Measurements from ENCODE around the gene SMYD3. TPM values are rescaled to one million over a fixed set of nuclear protein-coding genes. Genes with fewer than 3 reads are reported as not detected.
A peak's percentile ranks its signal among the peaks of the same experiment; 100 is the strongest.

The SMYD3 gene
- total and polyA plus RNA-seq, 9 of the 15 experiments (the other 6 are each of a cell fraction or from before 2014, with no cell fraction given): 128 to 440 (median 197) TPM

GRCh38 chr1:246165826-246166709 is 341.0 kb downstream of the SMYD3 start (continued):
- TF ChIP-seq MGA (IDR thresholded peaks at IDR 0.05): peak; percentile 31; the same call in 1 of the 2 replicates
- TF ChIP-seq GTF2E2 (tag; IDR thresholded peaks at IDR 0.05): no peak
- no peak for TF ChIP-seq TBP (optimal IDR thresholded peaks at IDR 0.05; ENCODE audit: low read depth, low read length)
- no peak for TF ChIP-seq CHCHD3 (CRISPR knock-in tag; IDR thresholded peaks at IDR 0.05)
- no peak for TF ChIP-seq NR2C2 (CRISPR knock-in tag; IDR thresholded peaks at IDR 0.05)
- TF ChIP-seq NR2C2 (tag; IDR thresholded peaks at IDR 0.05): peak; percentile 30; the same call in 1 of the 2 replicates
- no peak for TF ChIP-seq SAFB2 (IDR thresholded peaks at IDR 0.05; ENCODE audit: borderline replicate concordance, low read depth, low read length, severe bottlenecking)
- no peak for TF ChIP-seq THRAP3 (IDR thresholded peaks at IDR 0.05; ENCODE audit: borderline replicate concordance)
- TF ChIP-seq ZNF77 (CRISPR knock-in tag; IDR thresholded peaks at IDR 0.05): no peak
- TF ChIP-seq E2F6 (IDR thresholded peaks at IDR 0.05; ENCODE audit: borderline replicate concordance in 1 of 2, extremely low read depth in 1 of 2, insufficient read depth in 1 of 2, insufficient read length in 1 of 2, low read depth in 1 of 2, low read length in 1 of 2, poor library complexity in 1 of 2, severe bottlenecking in 1 of 2): no peak
- TF ChIP-seq CEBPG (CRISPR knock-in tag; IDR thresholded peaks at IDR 0.05): peak; percentile 42; the same call in 1 of the 2 replicates
- TF ChIP-seq CEBPG (tag; conservative IDR thresholded peaks at IDR 0.05 in 1 of 2, IDR thresholded peaks at IDR 0.05 in 1 of 2): no peak
- no peak for TF ChIP-seq POU5F1 (IDR thresholded peaks at IDR 0.05; ENCODE audit: borderline replicate concordance, low read depth, low read length, partially characterized antibody)
- TF ChIP-seq SMAD1 (IDR thresholded peaks at IDR 0.05; ENCODE audit: low read depth, low read length, partially characterized antibody): no peak
- no peak for TF ChIP-seq SMARCA5 (IDR thresholded peaks at IDR 0.05)

Measured in K562 (cell line).